ENCODE measurements around the gene RNF38.
"Not testable (repeated sequence)": the region's sequence is repeated elsewhere in the genome, so short reads cannot be mapped to it uniquely, and the experiment has no call there.

RNF38 gene

GRCh38 chr9:36328798-36329411 lies 71.2 kb downstream of the RNF38 start:
- DNase-seq (ENCODE audit: low spot score) = peak; percentile 67

- no peak for DNase-seq (ENCODE audit: low spot score)
Observed at GRCh38 chr9:36325081-36325828, 74.8 kb downstream of the RNF38 start.

GRCh38 chr9:36323926-36324325 lies 76.1 kb downstream of the RNF38 start:
- DNase-seq (ENCODE audit: low spot score) = no peak

- DNase-seq (ENCODE audit: low spot score) = no peak
Observed at GRCh38 chr9:36322462-36322861, 77.6 kb downstream of the RNF38 start.

- DNase-seq (ENCODE audit: low spot score) = not testable (repeated sequence)
Observed at GRCh38 chr9:36321903-36322302, 78.2 kb downstream of the RNF38 start.

- no peak for DNase-seq (ENCODE audit: low spot score)
Observed at GRCh38 chr9:36320466-36320865, 79.6 kb downstream of the RNF38 start.

GRCh38 chr9:36319806-36320205 lies 80.3 kb downstream of the RNF38 start:
- no peak for DNase-seq (ENCODE audit: low spot score)

- DNase-seq (ENCODE audit: low spot score) = no peak
Observed at GRCh38 chr9:36319183-36319582, 80.9 kb downstream of the RNF38 start.

- no peak for DNase-seq (ENCODE audit: low spot score)
Observed at GRCh38 chr9:36318212-36318802, 81.8 kb downstream of the RNF38 start.

GRCh38 chr9:36317766-36318165 lies 82.3 kb downstream of the RNF38 start:
- no peak for DNase-seq (ENCODE audit: low spot score)

- no peak for DNase-seq (ENCODE audit: low spot score)
Observed at GRCh38 chr9:36316611-36317317, 83.3 kb downstream of the RNF38 start.

GRCh38 chr9:36316049-36316448 lies 84.0 kb downstream of the RNF38 start:
- no peak for DNase-seq (ENCODE audit: low spot score)

GRCh38 chr9:36315283-36315682 lies 84.8 kb downstream of the RNF38 start:
- DNase-seq (ENCODE audit: low spot score) = no peak

GRCh38 chr9:36314740-36315139 lies 85.3 kb downstream of the RNF38 start:
- no peak for DNase-seq (ENCODE audit: low spot score)

- no peak for DNase-seq (ENCODE audit: low spot score)
Observed at GRCh38 chr9:36306471-36307306, 93.4 kb downstream of the RNF38 start.

- not testable (repeated sequence) for DNase-seq (ENCODE audit: low spot score)
Observed at GRCh38 chr9:36304366-36304765, 95.7 kb downstream of the RNF38 start.

GRCh38 chr9:36301227-36301626 lies 98.8 kb downstream of the RNF38 start:
- DNase-seq (ENCODE audit: low spot score) = no peak

- no peak for DNase-seq (ENCODE audit: low spot score)
Observed at GRCh38 chr9:36298566-36298965, 101.5 kb downstream of the RNF38 start.

GRCh38 chr9:36297798-36298197 lies 102.3 kb downstream of the RNF38 start:
- DNase-seq (ENCODE audit: low spot score) = no peak

GRCh38 chr9:36294996-36295395 lies 105.1 kb downstream of the RNF38 start:
- DNase-seq (ENCODE audit: low spot score) = not testable (repeated sequence)

GRCh38 chr9:36293918-36294317 lies 106.2 kb downstream of the RNF38 start:
- DNase-seq (ENCODE audit: low spot score) = no peak

GRCh38 chr9:36293171-36293570 lies 106.9 kb downstream of the RNF38 start:
- no peak for DNase-seq (ENCODE audit: low spot score)

All from germinal center (tissue), 1 donor.